Small intestine (tissue), 7 donors: Measurements from ENCODE around the gene EPHB6. TPM values are rescaled to one million over a fixed set of nuclear protein-coding genes. Genes with fewer than 3 reads are reported as not detected.

Experiments used
- DNase-seq, 2 donors: peaks; one replicate each; pipeline versions ENCODE4 v3.0.0 to v3.0.0-alpha.2; 2013
- FAIRE-seq: peaks from 2 replicates; lab custom pipeline; 2012; peaks lifted over from hg19 to GRCh38; lab: Jason Lieb, UNC
- H3K27ac ChIP-seq, 3 donors: one replicate each; pipeline ENCODE4 v1.5.1; 2013; ENCODE audit warnings: low read length in 2 of 3, mild to moderate bottlenecking in 2 of 3, control low read depth in 1 of 3, inconsistent platforms in 1 of 3, low read depth in 1 of 3, moderate library complexity in 1 of 3
- H3K27me3 ChIP-seq, 3 donors: one replicate each; pipeline ENCODE4 v1.6.1; 2013; ENCODE audit warnings: low read length in 3 of 3, inconsistent platforms in 1 of 3; ENCODE audit not compliant: control insufficient read depth in 3 of 3, insufficient read depth in 3 of 3
- H3K36me3 ChIP-seq, 3 donors: one replicate each; pipeline ENCODE4 v1.6.1; 2013; ENCODE audit warnings: low read length in 3 of 3, inconsistent platforms in 1 of 3, low read depth in 1 of 3, mild to moderate bottlenecking in 1 of 3, moderate library complexity in 1 of 3; ENCODE audit not compliant: control insufficient read depth in 3 of 3, insufficient read depth in 2 of 3
- H3K4me1 ChIP-seq, 3 donors: one replicate each; pipeline ENCODE4 v1.6.1; 2013; ENCODE audit warnings: low read length in 2 of 3, inconsistent platforms in 1 of 3, low read depth in 1 of 3, mild to moderate bottlenecking in 1 of 3, moderate library complexity in 1 of 3; ENCODE audit not compliant: control insufficient read depth in 3 of 3, insufficient read depth in 2 of 3
- H3K4me3 ChIP-seq, 3 donors: one replicate each; pipeline ENCODE4 v1.5.1; 2013; ENCODE audit warnings: low read length in 3 of 3, control low read depth in 1 of 3, inconsistent platforms in 1 of 3, low read depth in 1 of 3, mild to moderate bottlenecking in 1 of 3, moderate library complexity in 1 of 3
- H3K9me3 ChIP-seq, 2 donors: one replicate each; pipeline ENCODE4 v1.6.1; 2013; ENCODE audit warnings: low read depth in 1 of 2, low read length in 1 of 2; ENCODE audit not compliant: control insufficient read depth in 2 of 2, insufficient read depth in 1 of 2
- WGBS, 3 donors: extraction: QIAGEN DNeasy Blood & Tissue Kit; methylation state at CpG; one replicate each; pipeline ENCODE4 v1.1.7; 2013; 5-methylcytosine and 5-hydroxymethylcytosine counted together
- polyA plus RNA-seq, 4 donors: library from polyadenylated mRNA; stranded (reverse) in 3 of 4; unstranded in 1 of 4; fragments of 200-250 nt in 3 of 4; fragments of 120-200 nt in 1 of 4; gene quantifications; one replicate each; pipeline versions ENCODE4 v1.2.1 to v1.2.3, GENCODE V29; 2013
- donor health status: healthy with polysubstance abuse.
- donor health status: control.
- donor health status: control.
- donor health status: Bipolar disorder and iron deficiency.
- donor health status: healthy.

Gene EPHB6
- polyA plus RNA-seq, 4 donors: 1.7 to 26.2 (median 11.8) TPM

DNA sequence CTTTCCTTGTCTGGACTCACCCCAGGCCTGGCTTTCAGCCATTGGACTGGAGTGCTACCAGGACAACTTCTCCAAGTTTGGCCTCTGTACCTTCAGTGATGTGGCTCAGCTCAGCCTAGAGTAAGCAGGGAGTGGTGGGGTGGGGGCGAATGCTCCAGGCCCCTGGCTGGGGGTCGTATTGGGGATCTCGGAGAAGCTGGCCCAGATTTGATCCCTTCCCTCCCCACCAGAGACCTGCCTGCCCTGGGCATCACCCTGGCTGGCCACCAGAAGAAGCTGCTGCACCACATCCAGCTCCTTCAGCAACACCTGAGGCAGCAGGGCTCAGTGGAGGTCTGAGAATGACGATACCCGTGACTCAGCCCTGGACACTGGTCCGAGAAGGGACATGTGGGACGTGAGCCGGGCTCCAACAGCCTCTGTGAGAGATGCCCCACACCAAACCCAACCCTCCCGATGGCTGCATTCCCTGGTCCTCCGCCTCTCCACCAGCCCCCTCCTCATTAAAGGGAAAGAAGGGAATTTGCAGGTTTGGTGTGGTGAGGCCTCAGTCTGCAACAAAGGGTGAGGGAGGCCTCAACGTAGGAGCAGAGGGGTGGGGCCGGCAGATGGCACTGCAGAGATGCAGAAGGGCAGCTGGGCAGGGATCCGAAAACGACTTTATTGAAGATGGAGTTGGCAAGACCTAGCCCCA is 15.8 kb downstream of the EPHB6 start:
- Histone ChIP-seq H3K27me3 (no peaks in the 10 kb centered on the region), H3K4me3 (no peak overlapping the region), H3K9me3 (no peaks in the 10 kb centered on the region), H3K27ac (no peak overlapping the region), H3K4me1 (peaks cover 0 to 2% (median 0%) of the 10 kb centered on the region in 3 donors), H3K36me3 (peaks cover 0 to 21% (median 0%) of the 10 kb centered on the region in 3 donors)
- DNase-seq (no peak), FAIRE-seq (no peak)
- WGBS, 3 donors: 81 to 88% (median 86%) methylated on average over 14 of the region's 14 CpGs

DNA sequence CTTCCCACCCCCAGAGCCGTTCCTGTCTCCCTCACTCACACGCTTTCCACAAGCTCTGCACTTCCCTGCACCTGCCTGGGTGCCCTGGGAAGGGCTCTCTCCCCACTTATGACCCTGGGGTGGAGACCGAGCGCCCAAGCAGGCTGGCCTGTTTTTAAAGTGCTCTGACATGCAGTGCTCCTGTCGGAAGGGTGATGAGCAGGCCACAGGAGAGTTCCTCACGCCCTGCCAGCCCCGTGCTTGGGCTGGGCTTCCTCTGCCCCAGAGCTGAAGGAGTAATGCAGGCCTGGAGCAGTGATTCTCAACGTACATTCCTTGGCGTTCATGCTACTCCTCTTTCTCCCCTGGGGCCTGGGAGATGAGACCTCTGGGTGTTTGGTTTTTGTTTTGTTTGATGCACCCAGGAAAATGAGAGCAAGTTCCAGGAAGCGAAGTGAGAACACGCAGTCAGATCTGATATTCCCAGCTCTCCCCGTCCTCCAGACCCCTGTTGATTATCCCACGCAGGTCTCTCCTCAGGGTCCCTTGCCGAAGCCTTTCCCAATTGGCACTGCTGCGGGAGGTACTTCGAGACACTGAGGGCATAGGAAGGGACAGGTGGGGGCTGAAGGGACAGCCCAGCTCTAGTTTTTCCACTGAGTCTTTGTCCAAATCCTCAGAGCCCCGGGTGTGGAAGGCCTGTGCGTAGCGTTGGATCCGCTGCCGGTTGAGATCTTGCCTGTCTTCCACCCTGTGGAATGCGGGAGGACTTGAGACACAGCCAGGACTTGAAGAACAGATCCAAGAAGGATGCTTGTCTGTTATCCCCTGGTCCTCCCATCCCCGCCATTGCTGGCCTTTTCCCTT is 16.6 kb downstream of the EPHB6 start:
- 88 to 91% (median 88%) methylated on average over 22 to 23 of the region's 23 CpGs for WGBS, 3 donors
- H3K27ac ChIP-seq: no peak overlapping the region
- no peaks in the 10 kb centered on the region for H3K27me3 ChIP-seq
- H3K4me3 ChIP-seq: no peak overlapping the region
- H3K9me3 ChIP-seq: no peaks in the 10 kb centered on the region
- no peak for DNase-seq
- H3K36me3 ChIP-seq: peaks cover 0 to 21% (median 0%) of the 10 kb centered on the region in 3 donors
- H3K4me1 ChIP-seq: peaks cover 0 to 2% (median 0%) of the 10 kb centered on the region in 3 donors
- FAIRE-seq: no peak

DNA sequence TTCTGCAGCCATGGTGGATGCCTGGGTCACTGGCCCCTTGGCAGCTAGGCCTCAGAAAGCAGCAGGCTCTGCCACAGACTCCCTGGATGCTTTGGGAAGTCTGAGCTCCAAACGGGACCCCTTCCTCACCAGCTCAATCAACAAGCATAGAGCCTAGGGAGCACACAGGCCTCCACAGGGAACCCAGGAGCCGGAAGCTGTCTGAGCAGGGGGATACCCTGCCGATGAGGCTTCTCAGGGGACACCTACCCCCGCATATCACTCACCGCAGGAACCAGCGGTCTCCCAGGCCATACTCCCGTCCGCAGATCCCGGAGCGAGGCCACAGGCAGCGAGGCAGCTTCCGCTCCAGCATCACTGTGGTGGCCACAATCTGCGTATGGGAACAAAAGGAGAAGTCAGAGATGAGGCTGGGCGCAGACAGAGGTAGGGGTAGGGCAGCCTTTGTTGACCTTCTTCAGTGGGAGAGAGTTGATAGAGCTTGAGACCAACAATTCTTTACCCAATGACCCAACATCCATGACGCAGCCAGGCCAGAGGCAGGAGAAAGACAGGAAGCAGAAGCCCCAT is 17.3 kb downstream of the EPHB6 start:
- Histone ChIP-seq H3K4me3 (no peak overlapping the region), H3K9me3 (no peaks in the 10 kb centered on the region), H3K27me3 (no peaks in the 10 kb centered on the region), H3K27ac (no peak overlapping the region), H3K36me3 (peaks cover 0 to 21% (median 0%) of the 10 kb centered on the region in 3 donors), H3K4me1 (no peaks in the 10 kb centered on the region)
- DNase-seq: no peak
- WGBS, 3 donors: 85 to 94% (median 90%) methylated on average over 15 of the region's 15 CpGs
- FAIRE-seq: no peak

DNA sequence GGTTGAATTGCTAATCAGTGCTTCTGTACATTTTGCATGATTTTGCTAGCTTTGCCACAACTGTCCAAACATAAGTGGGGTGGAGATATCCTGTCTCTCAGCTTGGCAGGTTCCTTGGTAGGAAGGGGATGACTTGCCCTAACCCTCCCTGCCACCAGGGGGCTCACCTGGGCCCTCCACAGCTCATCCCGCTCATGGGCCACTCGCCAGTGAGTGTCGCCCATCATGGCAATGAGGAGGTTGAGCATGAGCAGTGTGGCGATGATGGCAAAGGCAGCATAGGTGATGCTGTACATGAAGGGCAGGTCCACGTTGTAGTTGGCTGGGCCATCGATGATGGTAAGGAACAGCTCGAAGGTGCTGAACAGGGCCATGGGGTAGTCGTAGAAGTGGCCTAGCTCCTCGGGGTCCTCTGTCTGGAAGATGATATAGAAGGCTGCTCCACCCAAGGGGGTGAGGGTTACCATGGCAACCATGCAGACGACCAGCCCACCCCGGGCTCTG is 18.5 kb downstream of the EPHB6 start:
- Histone ChIP-seq H3K9me3 (no peaks in the 10 kb centered on the region), H3K36me3 (peaks cover 0 to 21% (median 0%) of the 10 kb centered on the region in 3 donors), H3K4me3 (no peak overlapping the region), H3K27me3 (peaks cover 0 to 2% (median 0%) of the 10 kb centered on the region in 3 donors), H3K27ac (no peak overlapping the region), H3K4me1 (no peaks in the 10 kb centered on the region)
- WGBS, 3 donors: 77 to 78% (median 78%) methylated on average over 10 to 11 of the region's 11 CpGs
- peak in 1 of 2 donors; percentile 33 for DNase-seq
- FAIRE-seq: no peak

DNA sequence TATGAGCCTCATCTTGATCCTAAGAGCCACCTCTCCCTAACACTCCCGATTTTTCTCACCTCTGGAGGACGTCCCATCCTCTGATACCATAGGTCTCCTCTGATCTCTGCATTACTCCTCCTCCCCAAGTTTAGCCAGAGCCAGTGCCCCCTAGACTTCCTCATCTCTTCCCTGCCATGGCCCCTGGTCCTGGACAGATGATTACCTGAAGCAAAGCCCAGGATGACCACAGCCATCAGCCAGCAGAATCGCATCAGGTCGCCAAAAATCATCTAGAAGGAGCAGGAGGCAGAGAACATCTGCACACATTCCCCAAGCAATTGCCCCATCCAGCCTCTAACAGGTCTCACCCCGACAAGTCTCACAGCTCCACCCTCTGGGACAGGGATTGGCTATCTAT is 19.0 kb downstream of the EPHB6 start:
- no peak overlapping the region for H3K27ac ChIP-seq
- DNase-seq: no peak
- FAIRE-seq: no peak
- WGBS, 3 donors: 82 to 88% (median 86%) methylated on average over 5 of the region's 5 CpGs
- H3K36me3 ChIP-seq: peaks cover 0 to 21% (median 0%) of the 10 kb centered on the region in 3 donors
- peaks cover 0 to 2% (median 0%) of the 10 kb centered on the region in 3 donors for H3K27me3 ChIP-seq
- H3K4me3 ChIP-seq: no peak overlapping the region
- no peaks in the 10 kb centered on the region for H3K9me3 ChIP-seq
- H3K4me1 ChIP-seq: no peaks in the 10 kb centered on the region

DNA sequence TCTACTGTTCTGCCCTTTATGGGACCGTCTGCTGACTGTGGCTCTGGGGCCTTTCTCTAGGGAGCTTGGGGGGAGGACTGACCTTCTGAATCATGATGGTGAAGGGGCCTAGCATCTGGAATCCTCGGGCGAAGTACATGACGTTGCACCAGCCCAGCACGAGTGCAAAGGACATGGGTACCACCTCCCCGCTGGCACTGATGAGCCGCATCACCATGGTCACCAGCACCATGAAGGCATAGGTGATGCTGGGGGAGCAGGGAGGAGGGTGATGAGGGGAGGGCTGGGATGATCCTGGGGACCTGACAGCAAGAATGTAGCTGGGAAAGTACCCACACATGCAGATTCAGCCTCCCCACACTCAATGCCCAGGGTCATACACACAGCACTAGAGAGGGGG is 19.5 kb downstream of the EPHB6 start:
- H3K4me1 ChIP-seq: no peaks in the 10 kb centered on the region
- H3K9me3 ChIP-seq: no peaks in the 10 kb centered on the region
- FAIRE-seq (no peak), DNase-seq (no peak)
- H3K27ac ChIP-seq: no peak overlapping the region
- peaks cover 0 to 2% (median 0%) of the 10 kb centered on the region in 3 donors for H3K27me3 ChIP-seq
- 85 to 88% (median 88%) methylated on average over 7 of the region's 7 CpGs for WGBS, 3 donors
- no peak overlapping the region for H3K4me3 ChIP-seq
- peaks cover 0 to 21% (median 0%) of the 10 kb centered on the region in 3 donors for H3K36me3 ChIP-seq

DNA sequence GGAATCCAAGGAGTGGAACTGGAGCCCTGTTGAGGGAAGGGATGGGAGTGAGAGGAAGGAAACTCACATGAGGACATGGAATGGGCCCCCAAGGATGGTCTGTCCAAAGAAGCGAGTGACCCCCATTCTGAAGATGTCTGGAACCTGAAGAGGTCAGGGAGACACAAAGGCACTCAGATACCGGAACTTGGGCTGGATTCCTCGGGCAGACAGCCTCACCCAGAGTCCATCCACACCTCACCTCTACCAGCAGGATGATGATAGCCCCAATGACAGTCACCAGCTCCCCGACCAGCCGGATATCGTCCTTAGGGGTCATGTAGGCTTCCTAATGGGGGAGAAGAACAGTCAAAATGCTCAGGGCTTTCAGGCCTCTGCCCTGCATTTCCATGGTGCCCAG is 20.0 kb downstream of the EPHB6 start:
- 89 to 94% (median 91%) methylated on average over 6 of the region's 6 CpGs for WGBS, 3 donors
- Histone ChIP-seq H3K4me3 (no peak overlapping the region), H3K9me3 (no peaks in the 10 kb centered on the region), H3K4me1 (no peaks in the 10 kb centered on the region), H3K27ac (no peak overlapping the region), H3K36me3 (peaks cover 0 to 21% (median 0%) of the 10 kb centered on the region in 3 donors), H3K27me3 (peaks cover 0 to 2% (median 0%) of the 10 kb centered on the region in 3 donors)
- DNase-seq: no peak
- FAIRE-seq: no peak

DNA sequence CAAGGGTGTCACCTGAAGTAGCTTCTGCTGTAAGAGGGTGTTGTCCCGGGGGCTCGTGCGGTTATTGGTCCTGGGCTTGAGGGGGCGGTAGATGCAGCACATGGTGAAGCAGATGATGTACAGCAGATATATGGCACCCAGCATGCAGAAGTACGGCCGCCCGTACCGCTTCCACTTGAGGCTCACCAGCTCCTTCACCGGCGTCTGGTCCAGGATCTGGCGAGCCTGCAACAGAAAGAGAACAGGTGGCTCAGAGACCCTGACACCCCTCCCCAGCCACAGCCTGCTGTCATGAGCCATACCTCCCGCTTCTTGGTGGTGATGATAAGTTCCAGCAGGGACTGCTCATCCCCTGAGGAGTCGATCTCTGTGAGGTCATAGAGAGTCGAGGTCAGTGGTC is 20.6 kb downstream of the EPHB6 start:
- Histone ChIP-seq H3K27ac (no peak overlapping the region), H3K36me3 (peaks cover 0 to 18% (median 0%) of the 10 kb centered on the region in 3 donors), H3K9me3 (no peaks in the 10 kb centered on the region), H3K27me3 (peaks cover 0 to 4% (median 2%) of the 10 kb centered on the region in 3 donors), H3K4me1 (no peaks in the 10 kb centered on the region), H3K4me3 (no peak overlapping the region)
- DNase-seq: no peak
- no peak for FAIRE-seq
- WGBS, 3 donors: 84 to 86% (median 85%) methylated on average over 14 of the region's 14 CpGs
